GM23248 (cell line): Measurements from ENCODE around the gene DENND1A. TPM values are rescaled to one million over a fixed set of nuclear protein-coding genes. Genes with fewer than 3 reads are reported as not detected.

ENCODE experiments used
- DNase-seq: peaks from one replicate; pipeline ENCODE4 v3.0.0-alpha.2; 2015
- H2AFZ ChIP-seq: fragments of 200-600 bp; sonication (generic); 2 replicates; pipeline ENCODE4 v1.6.1; 2016; ENCODE audit warnings: antibody characterized with exemption
- H3F3A ChIP-seq: fragments of 200-600 bp; sonication (generic); 2 replicates; pipeline ENCODE4 v1.6.1; 2016; ENCODE audit warnings: mild to moderate bottlenecking, antibody characterized with exemption, mixed run types; ENCODE audit not compliant: insufficient read depth
- H3K27ac ChIP-seq: fragments of 200-600 bp; sonication (generic); 2 replicates; pipeline ENCODE4 v1.5.1; 2016; ENCODE audit warnings: mild to moderate bottlenecking
- H3K27me3 ChIP-seq: fragments of 200-600 bp; sonication (generic); replicated peaks from 2 replicates; pipeline ENCODE4 v1.6.1; 2016; ENCODE audit warnings: mild to moderate bottlenecking; ENCODE audit not compliant: insufficient read depth
- H3K36me3 ChIP-seq: fragments of 200-600 bp; sonication (generic); 2 replicates; pipeline ENCODE4 v1.6.1; 2016; ENCODE audit warnings: low read depth, mild to moderate bottlenecking
- H3K4me1 ChIP-seq: fragments of 200-600 bp; sonication (generic); 2 replicates; pipeline ENCODE4 v1.6.1; 2016; ENCODE audit warnings: mild to moderate bottlenecking; ENCODE audit not compliant: insufficient read depth
- H3K4me2 ChIP-seq: fragments of 200-600 bp; sonication (generic); one replicate; pipeline ENCODE4 v1.6.1; 2016; ENCODE audit warnings: mild to moderate bottlenecking; ENCODE audit not compliant: unreplicated experiment
- H3K4me3 ChIP-seq: fragments of 200-600 bp; sonication (generic); 2 replicates; pipeline ENCODE4 v1.5.1; 2016; ENCODE audit warnings: mild to moderate bottlenecking
- H3K79me2 ChIP-seq: fragments of 200-600 bp; sonication (generic); 2 replicates; pipeline ENCODE4 v1.6.1; 2016; ENCODE audit warnings: mild to moderate bottlenecking; ENCODE audit not compliant: insufficient read depth
- H3K9ac ChIP-seq: fragments of 200-600 bp; sonication (generic); 2 replicates; pipeline ENCODE4 v1.6.1; 2016; ENCODE audit warnings: mild to moderate bottlenecking
- H3K9me2 ChIP-seq: fragments of 200-600 bp; sonication (generic); 2 replicates; pipeline ENCODE4 v1.6.1; 2016; ENCODE audit warnings: mixed run types, mild to moderate bottlenecking, moderate library complexity; ENCODE audit not compliant: insufficient read depth
- H3K9me3 ChIP-seq: fragments of 200-600 bp; sonication (generic); one replicate; pipeline ENCODE4 v1.6.1; 2017; ENCODE audit warnings: low read depth
- H4K20me1 ChIP-seq: fragments of 200-600 bp; sonication (generic); 2 replicates; pipeline ENCODE4 v1.6.0; 2016; ENCODE audit not compliant: insufficient read depth
- EZH2 ChIP-seq: fragments of 200-600 bp; sonication (generic); IDR thresholded peaks from 2 replicates; pipeline ENCODE4 v1.6.1; 2018; ENCODE audit warnings: antibody characterized with exemption, mild to moderate bottlenecking; ENCODE audit not compliant: insufficient read depth, poor library complexity, severe bottlenecking
- EZH2phosphoT487 ChIP-seq: fragments of 200-600 bp; sonication (generic); IDR thresholded peaks from 2 replicates; pipeline ENCODE4 v1.6.1; 2018; ENCODE audit warnings: antibody characterized with exemption, moderate library complexity, mild to moderate bottlenecking, low read depth; ENCODE audit not compliant: insufficient read depth
- WGBS, 2 experiments: methylation state at CpG; one replicate each; pipeline ENCODE4 v1.1.6; 2015 to 2017; ENCODE audit warnings: low lambda C conversion rate in 2 of 2, low coverage in 1 of 2; ENCODE audit errors: missing lambda C conversion rate in 2 of 2; 5-methylcytosine and 5-hydroxymethylcytosine counted together
- in situ Hi-C: fragments of 300-500 bp; cut with MboI; formaldehyde crosslinking; loops from 2 replicates; pipeline ENCODE4 v1.15.0; 2020
- polyA plus RNA-seq: library from polyadenylated mRNA; unstranded; fragments of >200 nt; fragmentation: Nextera tagmentation; extraction: Ambion mirVana; gene quantifications from 2 replicates; pipeline ENCODE4 v1.2.1, GENCODE V29; 2016
- total RNA-seq: library from RNA; depleted of rRNA; stranded (reverse); fragments of >200 nt; shearing (Covaris generic); gene quantifications from 2 replicates; pipeline ENCODE4 v1.2.3, GENCODE V29; 2014

Gene DENND1A
- total and polyA plus RNA-seq, 2 experiments from 2014 or later, result 13.2 to 16.4 TPM

DNA sequence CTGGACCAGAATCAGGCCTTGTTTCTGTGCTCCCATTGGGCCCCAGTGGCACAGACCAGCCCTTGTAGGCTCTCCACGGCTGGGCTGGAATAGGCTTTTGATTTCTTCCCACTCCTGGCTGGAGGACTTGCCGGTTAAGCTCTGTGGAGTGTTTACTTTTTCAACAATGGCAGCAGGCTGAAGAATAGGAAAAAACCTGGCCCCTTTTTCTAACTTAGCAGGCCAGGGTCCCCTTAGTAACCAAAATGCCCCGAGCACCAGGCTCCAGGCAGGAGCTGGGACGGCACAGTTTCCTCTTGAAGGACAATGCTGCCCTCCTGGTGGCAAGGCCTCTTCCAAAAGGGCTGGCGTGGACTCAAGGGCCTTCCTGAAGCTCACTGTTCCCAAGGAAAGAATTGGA, 343.7 kb downstream of the DENND1A start:
- in situ Hi-C loops, result no loop called here

GRCh38 chr9:123584202-123585176, 345.4 kb downstream of the DENND1A start:
- no peak overlapping the region for H3K4me3 ChIP-seq
- no peak overlapping the region for H3K27ac ChIP-seq
- no peaks in the 10 kb centered on the region for H3K9me2 ChIP-seq
- no peak overlapping the region for H3K4me2 ChIP-seq
- in situ Hi-C loops, result no loop called here
- H3K36me3 ChIP-seq, result no peaks in the 10 kb centered on the region
- H3K79me2 ChIP-seq, result no peaks in the 10 kb centered on the region
- no peaks in the 10 kb centered on the region for H3K27me3 ChIP-seq
- no peak overlapping the region for H3K9ac ChIP-seq
- no peak overlapping the region for H2AFZ ChIP-seq
- 97 to 98% methylated on average over 10 of the region's 10 CpGs for WGBS, 2 experiments
- no peaks in the 10 kb centered on the region for H3F3A ChIP-seq
- H3K4me1 ChIP-seq, result no peaks in the 10 kb centered on the region
- no peak for DNase-seq
- no peaks in the 10 kb centered on the region for H3K9me3 ChIP-seq
- H4K20me1 ChIP-seq, result no peaks in the 10 kb centered on the region
- TF ChIP-seq EZH2phosphoT487 (no peak), EZH2 (no peak)

More for the DNA sequence above, 343.7 kb downstream of the DENND1A start:
- H3K9ac ChIP-seq, result no peak overlapping the region
- TF ChIP-seq EZH2phosphoT487 (no peak), EZH2 (no peak)
- H4K20me1 ChIP-seq, result no peaks in the 10 kb centered on the region
- H3K9me3 ChIP-seq, result no peaks in the 10 kb centered on the region
- no peaks in the 10 kb centered on the region for H3K27me3 ChIP-seq
- DNase-seq, result no peak
- 97 to 99% methylated on average over 5 of the region's 5 CpGs for WGBS, 2 experiments
- H3K4me3 ChIP-seq, result no peak overlapping the region
- no peak overlapping the region for H3K27ac ChIP-seq
- H3F3A ChIP-seq, result no peaks in the 10 kb centered on the region
- H3K36me3 ChIP-seq, result no peaks in the 10 kb centered on the region
- no peaks in the 10 kb centered on the region for H3K4me1 ChIP-seq
- no peak overlapping the region for H2AFZ ChIP-seq
- no peak overlapping the region for H3K4me2 ChIP-seq
- H3K79me2 ChIP-seq, result no peaks in the 10 kb centered on the region
- no peaks in the 10 kb centered on the region for H3K9me2 ChIP-seq

DNA sequence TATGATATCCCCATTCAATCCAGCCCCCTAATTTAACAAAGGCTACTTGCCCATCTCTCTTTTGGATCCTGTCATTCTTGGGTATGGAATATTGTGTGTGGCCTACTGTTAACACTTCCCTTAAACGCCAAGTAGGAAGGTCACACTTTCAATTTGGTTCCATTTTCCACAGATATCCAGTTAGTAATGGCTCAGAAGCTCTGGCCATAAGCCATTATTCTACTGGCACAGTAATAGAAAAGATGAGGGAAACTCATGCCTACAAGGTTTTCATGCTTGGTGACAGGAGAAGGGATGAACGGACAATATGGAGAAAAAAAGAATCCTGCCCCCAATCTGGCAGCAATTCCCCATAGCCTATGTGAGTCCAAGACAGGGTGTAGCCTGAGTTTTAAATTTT, 346.3 kb downstream of the DENND1A start:
- Histone ChIP-seq H3F3A (no peaks in the 10 kb centered on the region), H4K20me1 (no peaks in the 10 kb centered on the region), H3K4me3 (no peak overlapping the region), H3K9ac (no peak overlapping the region), H2AFZ (no peak overlapping the region), H3K9me2 (no peaks in the 10 kb centered on the region), H3K27me3 (no peaks in the 10 kb centered on the region), H3K79me2 (no peaks in the 10 kb centered on the region), H3K27ac (no peak overlapping the region), H3K4me1 (no peaks in the 10 kb centered on the region), H3K9me3 (no peaks in the 10 kb centered on the region), H3K36me3 (no peaks in the 10 kb centered on the region), H3K4me2 (no peak overlapping the region)
- DNase-seq, result no peak
- WGBS, 2 experiments, result 98 to 100% methylated on average over 2 of the region's 2 CpGs
- no peak for TF ChIP-seq EZH2phosphoT487
- no peak for TF ChIP-seq EZH2
- in situ Hi-C loops, result no loop called here

GRCh38 chr9:123571240-123571639, 358.7 kb downstream of the DENND1A start:
- Histone ChIP-seq H3K9me2 (no peaks in the 10 kb centered on the region), H3K4me3 (no peak overlapping the region), H3K4me1 (peaks cover 13% of the 10 kb centered on the region), H3K9me3 (no peaks in the 10 kb centered on the region), H3K36me3 (no peaks in the 10 kb centered on the region), H3K79me2 (no peaks in the 10 kb centered on the region), H2AFZ (no peak overlapping the region), H3K4me2 (no peak overlapping the region), H3K27me3 (no peaks in the 10 kb centered on the region), H4K20me1 (no peaks in the 10 kb centered on the region), H3K27ac (no peak overlapping the region), H3F3A (peaks cover 22% of the 10 kb centered on the region), H3K9ac (no peak overlapping the region)
- TF ChIP-seq EZH2 (no peak), EZH2phosphoT487 (no peak)
- in situ Hi-C loops, result no loop called here
- DNase-seq, result no peak
- 79 to 82% methylated on average over 2 of the region's 2 CpGs for whole genome bisulfite sequencing, 2 experiments
